Mammary epithelial cell (primary cell): ENCODE results near the gene KANTR.

Source experiments
- CTCF ChIP-seq, 2 donors: IDR thresholded peaks in 1 of 2; conservative IDR thresholded peaks in 1 of 2; 2 replicates each; pipeline ENCODE4 v1.5.1; 2011 to 2012; ENCODE audit warnings: inconsistent platforms in 2 of 2, low read length in 2 of 2, mild to moderate bottlenecking in 2 of 2, control low read depth in 1 of 2, low read depth in 1 of 2; ENCODE audit not compliant: insufficient read depth in 1 of 2; ENCODE audit errors: extremely low read depth in 1 of 2
- EZH2 ChIP-seq: IDR thresholded peaks from 2 replicates; pipeline ENCODE4 v1.6.1; 2012; ENCODE audit warnings: low read length, inconsistent platforms, borderline replicate concordance

GRCh38 chrX:53072418-53073114, 21.4 kb upstream of the KANTR start:
- TF ChIP-seq CTCF (conservative IDR thresholded peaks at IDR 0.05 in 1 of 2, IDR thresholded peaks at IDR 0.05 in 1 of 2; ENCODE audit: extremely low read depth in 1 of 2, insufficient read depth in 1 of 2, low read depth in 1 of 2, low read length in 2 of 2) = no peak
- TF ChIP-seq EZH2 = no peak
